ENCODE results near the gene NCK2. TPM values are rescaled to one million over a fixed set of nuclear protein-coding genes. Genes with fewer than 3 reads are reported as not detected.

NCK2 gene
- total and polyA plus RNA-seq, 9 of the 15 experiments (the other 6 are each of a cell fraction or from before 2014, with no cell fraction given): 0.90 to 27.9 (median 15.9) TPM

- TF ChIP-seq ILK (tag; IDR thresholded peaks at IDR 0.05; ENCODE audit: borderline replicate concordance, low read depth): no peak
- FAIRE-seq (no peak), DNase-seq (ENCODE audit: extremely low read depth in 1 of 4, low spot score in 3 of 4) (no peak), ATAC-seq (no peak)
- intact Hi-C loops (cut with micrococcal nuclease): no loop called here
- WGBS (ENCODE audit: insufficient coverage, low coverage, missing lambda C conversion rate): 73% methylated on average over 10 of the region's 10 CpGs
- Histone ChIP-seq H3K9me1 (ENCODE audit: control insufficient read depth, insufficient read depth, low read length) (no peaks in the 10 kb centered on the region), H3K79me2 (ENCODE audit: control insufficient read depth, insufficient read depth, low read length) (no peaks in the 10 kb centered on the region; the same call in 2 of the 3 replicates), H4K20me1 (replicated peaks; ENCODE audit: control insufficient read depth, insufficient read depth, low read length) (no peaks in the 10 kb centered on the region), H3K4me2 (ENCODE audit: insufficient read depth, low read length) (no peak overlapping the region), H2AFZ (ENCODE audit: low read depth, low read length) (no peak overlapping the region), H3K36me3 (ENCODE audit: control insufficient read depth, insufficient read depth, low read length) (no peaks in the 10 kb centered on the region; the same call in 2 of the 3 replicates), H3K4me1 (replicated peaks in 1 of 2; ENCODE audit: control insufficient read depth in 2 of 2, insufficient read depth in 2 of 2, low read length in 2 of 2) (peaks cover 0 to 5% of the 10 kb centered on the region in 2 experiments; a peak in 2 of 5 replicates), H3K4me3 (no peak overlapping the region), H3K27me3 (ENCODE audit: control insufficient read depth in 2 of 2, insufficient read depth in 2 of 2, low read length in 2 of 2) (no peaks in the 10 kb centered on the region), H3K9ac (ENCODE audit: insufficient read depth in 1 of 2, low read depth in 2 of 2, low read length in 2 of 2) (no peak overlapping the region), H3K27ac (ENCODE audit: extremely low read depth, low read depth, low read length) (no peak overlapping the region), H3K9me3 (replicated peaks; ENCODE audit: control insufficient read depth, insufficient read depth, low read depth, low read length) (no peaks in the 10 kb centered on the region)
- ChIA-PET POLR2A (no interaction called here), CTCF (ENCODE audit: low intra/inter-chr PET ratio) (no interaction called here)
- in situ Hi-C loops (cut with MboI): no loop called here
- BruUV-seq (replicated peaks): no TSS peak
Observed at GRCh38 chr2:105765415-105766299, 20.9 kb downstream of the NCK2 start.

DNA sequence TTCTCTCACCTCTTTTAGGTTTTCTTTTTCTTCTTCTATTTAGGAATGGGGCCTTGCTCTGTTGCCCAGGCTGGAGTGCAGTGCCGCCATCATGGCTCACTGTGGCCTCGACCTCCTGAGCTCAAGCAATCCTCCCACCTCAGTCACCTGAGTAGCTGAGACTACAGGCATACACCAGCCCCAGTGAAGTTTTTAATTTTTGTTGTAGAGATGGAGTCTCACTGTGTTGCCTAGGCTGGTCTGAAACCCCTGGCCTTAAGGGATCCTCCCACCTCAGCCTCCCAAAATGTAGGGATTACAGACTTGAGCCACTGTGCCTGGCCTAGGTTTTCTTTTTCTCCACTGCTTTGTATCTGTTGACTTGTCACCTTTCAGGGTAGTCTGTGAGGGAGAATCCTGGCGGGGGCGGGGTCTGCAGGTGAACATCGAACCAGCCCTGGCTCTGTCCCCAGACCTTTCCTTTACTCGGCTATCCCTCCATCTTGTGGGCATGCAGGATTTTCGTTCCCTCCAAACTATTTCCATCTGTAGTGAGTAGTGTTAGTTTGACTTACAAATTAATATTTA, 21.7 kb downstream of the NCK2 start:
- FAIRE-seq: no peak
- intact Hi-C loops (cut with micrococcal nuclease): no loop called here
- 54% methylated on average over 7 of the region's 7 CpGs for WGBS (ENCODE audit: insufficient coverage, low coverage, missing lambda C conversion rate)
- CTCF ChIA-PET (ENCODE audit: low intra/inter-chr PET ratio): no interaction called here
- no peaks in the 10 kb centered on the region for H3K9me1 ChIP-seq (ENCODE audit: control insufficient read depth, insufficient read depth, low read length)
- no peaks in the 10 kb centered on the region for H3K27me3 ChIP-seq (ENCODE audit: control insufficient read depth in 2 of 2, insufficient read depth in 2 of 2, low read length in 2 of 2)
- no peaks in the 10 kb centered on the region; the same call in 2 of the 3 replicates for H3K79me2 ChIP-seq (ENCODE audit: control insufficient read depth, insufficient read depth, low read length)
- H3K9ac ChIP-seq (ENCODE audit: insufficient read depth in 1 of 2, low read depth in 2 of 2, low read length in 2 of 2): no peak overlapping the region
- ATAC-seq: no peak
- no TSS peak for BruUV-seq (replicated peaks)
- no peak overlapping the region for H2AFZ ChIP-seq (ENCODE audit: low read depth, low read length)
- H3K4me2 ChIP-seq (ENCODE audit: insufficient read depth, low read length): no peak overlapping the region
- no peak for DNase-seq (ENCODE audit: extremely low read depth in 1 of 4, low spot score in 3 of 4)
- H3K4me1 ChIP-seq (replicated peaks in 1 of 2; ENCODE audit: control insufficient read depth in 2 of 2, insufficient read depth in 2 of 2, low read length in 2 of 2): no peaks in the 10 kb centered on the region
- H3K4me3 ChIP-seq: no peak overlapping the region
- no peaks in the 10 kb centered on the region for H3K9me3 ChIP-seq (replicated peaks; ENCODE audit: control insufficient read depth, insufficient read depth, low read depth, low read length)
- no peaks in the 10 kb centered on the region; the same call in 2 of the 3 replicates for H3K36me3 ChIP-seq (ENCODE audit: control insufficient read depth, insufficient read depth, low read length)
- POLR2A ChIA-PET: no interaction called here
- in situ Hi-C loops (cut with MboI): no loop called here
- H3K27ac ChIP-seq (ENCODE audit: extremely low read depth, low read depth, low read length): no peak overlapping the region
- H4K20me1 ChIP-seq (replicated peaks; ENCODE audit: control insufficient read depth, insufficient read depth, low read length): no peaks in the 10 kb centered on the region
- TF ChIP-seq ZBTB12 (CRISPR knock-in tag; IDR thresholded peaks at IDR 0.05) (no peak), ZNF57 (CRISPR knock-in tag; IDR thresholded peaks at IDR 0.05) (no peak), TAF9B (IDR thresholded peaks at IDR 0.05; ENCODE audit: partially characterized antibody) (no peak), ZSCAN29 (IDR thresholded peaks at IDR 0.05) (no peak), MAFK (IDR thresholded peaks at IDR 0.05; ENCODE audit: low read length) (no peak), ZNF134 (CRISPR knock-in tag; conservative IDR thresholded peaks at IDR 0.05) (no peak), ZNF583 (CRISPR knock-in tag; IDR thresholded peaks at IDR 0.05) (no peak), PRPF4 (IDR thresholded peaks at IDR 0.05; ENCODE audit: insufficient read depth, low read depth, low read length, poor library complexity, severe bottlenecking) (no peak), THRAP3 (IDR thresholded peaks at IDR 0.05; ENCODE audit: borderline replicate concordance) (no peak), ZNF76 (CRISPR knock-in tag; IDR thresholded peaks at IDR 0.05; ENCODE audit: borderline replicate concordance) (no peak), NCOA4 (IDR thresholded peaks at IDR 0.05; ENCODE audit: partially characterized antibody) (no peak), ELF4 (CRISPR knock-in tag; IDR thresholded peaks at IDR 0.05) (no peak), RBFOX2 (IDR thresholded peaks at IDR 0.05; ENCODE audit: low read depth, low read length) (no peak), PURB (CRISPR knock-in tag; IDR thresholded peaks at IDR 0.05; ENCODE audit: low read depth) (no peak)

Measured in K562 (cell line).